ENCODE data around the gene ZPBP2. TPM values are rescaled to one million over a fixed set of nuclear protein-coding genes. Genes with fewer than 3 reads are reported as not detected.
A peak's percentile ranks its signal among the peaks of the same experiment; 100 is the strongest.

ZPBP2 gene
- total and polyA plus RNA-seq, 2 of the 13 experiments (the other 11 are each of a cell fraction or from before 2014, with no cell fraction given): not detected

DNA sequence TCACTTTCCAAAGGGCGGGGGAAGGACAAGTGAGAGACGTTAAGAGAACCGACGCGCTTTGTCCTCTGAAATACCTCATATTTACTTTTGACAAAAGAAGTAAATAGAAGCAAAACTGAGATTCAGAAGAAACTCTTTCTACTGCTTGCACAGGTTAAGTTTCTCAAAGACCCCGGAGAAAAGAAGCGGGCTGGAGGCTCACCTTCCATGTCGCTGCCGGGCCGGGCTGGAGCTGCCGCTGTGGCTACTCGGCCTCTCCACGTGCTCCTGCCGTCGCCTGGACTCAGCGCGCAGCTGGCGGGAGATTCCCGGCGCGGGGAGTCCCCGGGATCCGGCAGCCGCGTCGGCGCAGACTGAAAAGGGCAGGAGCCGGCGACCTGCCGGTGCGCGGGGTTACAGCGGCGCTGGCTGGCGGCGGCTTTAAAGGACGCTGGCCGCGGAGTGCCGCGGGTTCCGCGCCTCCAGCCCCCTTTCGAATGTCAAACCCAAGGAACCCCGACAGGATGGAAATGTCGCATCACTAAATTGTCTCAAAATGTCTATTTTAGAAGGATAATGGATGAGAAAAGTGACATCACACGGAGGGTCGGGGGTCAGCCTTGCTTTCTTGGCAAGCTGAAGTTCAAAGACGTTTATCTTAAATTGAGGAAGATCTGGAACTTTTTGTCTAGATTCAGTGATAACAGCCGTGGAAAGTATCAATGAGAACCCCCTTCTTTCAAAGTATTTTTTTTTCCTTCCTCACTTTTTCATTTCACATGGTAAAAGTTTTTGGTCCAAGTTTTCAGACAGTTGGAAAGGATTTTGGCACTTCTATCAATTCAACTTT is 3.9 kb upstream of the ZPBP2 start, which contains the start of gene IKZF3 (continued):
- TF ChIP-seq RAD21 (CRISPR knock-in tag; IDR thresholded peaks at IDR 0.05): peak; percentile 89
- peak; percentile 92; the same call in 1 of the 2 replicates for TF ChIP-seq ZNF749 (CRISPR knock-in tag; IDR thresholded peaks at IDR 0.05; ENCODE audit: borderline replicate concordance)
- TF ChIP-seq ZKSCAN5 (CRISPR knock-in tag; IDR thresholded peaks at IDR 0.05): no peak
- TF ChIP-seq, protein P1, sequence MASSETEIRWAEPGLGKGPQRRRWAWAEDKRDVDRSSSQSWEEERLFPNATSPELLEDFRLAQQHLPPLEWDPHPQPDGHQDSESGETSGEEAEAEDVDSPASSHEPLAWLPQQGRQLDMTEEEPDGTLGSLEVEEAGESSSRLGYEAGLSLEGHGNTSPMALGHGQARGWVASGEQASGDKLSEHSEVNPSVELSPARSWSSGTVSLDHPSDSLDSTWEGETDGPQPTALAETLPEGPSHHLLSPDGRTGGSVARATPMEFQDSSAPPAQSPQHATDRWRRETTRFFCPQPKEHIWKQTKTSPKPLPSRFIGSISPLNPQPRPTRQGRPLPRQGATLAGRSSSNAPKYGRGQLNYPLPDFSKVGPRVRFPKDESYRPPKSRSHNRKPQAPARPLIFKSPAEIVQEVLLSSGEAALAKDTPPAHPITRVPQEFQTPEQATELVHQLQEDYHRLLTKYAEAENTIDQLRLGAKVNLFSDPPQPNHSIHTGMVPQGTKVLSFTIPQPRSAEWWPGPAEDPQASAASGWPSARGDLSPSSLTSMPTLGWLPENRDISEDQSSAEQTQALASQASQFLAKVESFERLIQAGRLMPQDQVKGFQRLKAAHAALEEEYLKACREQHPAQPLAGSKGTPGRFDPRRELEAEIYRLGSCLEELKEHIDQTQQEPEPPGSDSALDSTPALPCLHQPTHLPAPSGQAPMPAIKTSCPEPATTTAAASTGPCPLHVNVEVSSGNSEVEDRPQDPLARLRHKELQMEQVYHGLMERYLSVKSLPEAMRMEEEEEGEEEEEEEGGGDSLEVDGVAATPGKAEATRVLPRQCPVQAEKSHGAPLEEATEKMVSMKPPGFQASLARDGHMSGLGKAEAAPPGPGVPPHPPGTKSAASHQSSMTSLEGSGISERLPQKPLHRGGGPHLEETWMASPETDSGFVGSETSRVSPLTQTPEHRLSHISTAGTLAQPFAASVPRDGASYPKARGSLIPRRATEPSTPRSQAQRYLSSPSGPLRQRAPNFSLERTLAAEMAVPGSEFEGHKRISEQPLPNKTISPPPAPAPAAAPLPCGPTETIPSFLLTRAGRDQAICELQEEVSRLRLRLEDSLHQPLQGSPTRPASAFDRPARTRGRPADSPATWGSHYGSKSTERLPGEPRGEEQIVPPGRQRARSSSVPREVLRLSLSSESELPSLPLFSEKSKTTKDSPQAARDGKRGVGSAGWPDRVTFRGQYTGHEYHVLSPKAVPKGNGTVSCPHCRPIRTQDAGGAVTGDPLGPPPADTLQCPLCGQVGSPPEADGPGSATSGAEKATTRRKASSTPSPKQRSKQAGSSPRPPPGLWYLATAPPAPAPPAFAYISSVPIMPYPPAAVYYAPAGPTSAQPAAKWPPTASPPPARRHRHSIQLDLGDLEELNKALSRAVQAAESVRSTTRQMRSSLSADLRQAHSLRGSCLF (CRISPR knock-in tag; IDR thresholded peaks at IDR 0.05; ENCODE audit: borderline replicate concordance): peak; percentile 97; the same call in 1 of the 2 replicates
- no peak; the same call in 1 of the 2 replicates for TF ChIP-seq ZNF558 (CRISPR knock-in tag; IDR thresholded peaks at IDR 0.05; ENCODE audit: borderline replicate concordance)
- no peak for TF ChIP-seq HOXA7 (CRISPR knock-in tag; IDR thresholded peaks at IDR 0.05)
- no peak for TF ChIP-seq SMARCE1 (IDR thresholded peaks at IDR 0.05; ENCODE audit: borderline replicate concordance)
- TF ChIP-seq ZNF460 (CRISPR knock-in tag; IDR thresholded peaks at IDR 0.05; ENCODE audit: borderline replicate concordance): no peak
- TF ChIP-seq, protein P2, sequence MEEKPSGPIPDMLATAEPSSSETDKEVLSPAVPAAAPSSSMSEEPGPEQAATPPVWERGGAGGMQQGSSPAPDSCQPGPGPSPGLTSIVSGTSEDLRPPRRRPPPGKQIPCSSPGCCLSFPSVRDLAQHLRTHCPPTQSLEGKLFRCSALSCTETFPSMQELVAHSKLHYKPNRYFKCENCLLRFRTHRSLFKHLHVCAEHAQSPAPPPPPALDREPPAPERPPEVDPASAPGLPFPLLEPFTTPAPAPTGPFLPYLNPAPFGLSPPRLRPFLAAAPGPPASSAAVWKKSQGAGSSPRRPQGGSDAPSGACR (CRISPR knock-in tag; IDR thresholded peaks at IDR 0.05): peak; percentile 90; the same call in 1 of the 2 replicates
- TF ChIP-seq GTF2F1 (IDR thresholded peaks at IDR 0.05; ENCODE audit: low read length): no peak
- TF ChIP-seq, protein P3, sequence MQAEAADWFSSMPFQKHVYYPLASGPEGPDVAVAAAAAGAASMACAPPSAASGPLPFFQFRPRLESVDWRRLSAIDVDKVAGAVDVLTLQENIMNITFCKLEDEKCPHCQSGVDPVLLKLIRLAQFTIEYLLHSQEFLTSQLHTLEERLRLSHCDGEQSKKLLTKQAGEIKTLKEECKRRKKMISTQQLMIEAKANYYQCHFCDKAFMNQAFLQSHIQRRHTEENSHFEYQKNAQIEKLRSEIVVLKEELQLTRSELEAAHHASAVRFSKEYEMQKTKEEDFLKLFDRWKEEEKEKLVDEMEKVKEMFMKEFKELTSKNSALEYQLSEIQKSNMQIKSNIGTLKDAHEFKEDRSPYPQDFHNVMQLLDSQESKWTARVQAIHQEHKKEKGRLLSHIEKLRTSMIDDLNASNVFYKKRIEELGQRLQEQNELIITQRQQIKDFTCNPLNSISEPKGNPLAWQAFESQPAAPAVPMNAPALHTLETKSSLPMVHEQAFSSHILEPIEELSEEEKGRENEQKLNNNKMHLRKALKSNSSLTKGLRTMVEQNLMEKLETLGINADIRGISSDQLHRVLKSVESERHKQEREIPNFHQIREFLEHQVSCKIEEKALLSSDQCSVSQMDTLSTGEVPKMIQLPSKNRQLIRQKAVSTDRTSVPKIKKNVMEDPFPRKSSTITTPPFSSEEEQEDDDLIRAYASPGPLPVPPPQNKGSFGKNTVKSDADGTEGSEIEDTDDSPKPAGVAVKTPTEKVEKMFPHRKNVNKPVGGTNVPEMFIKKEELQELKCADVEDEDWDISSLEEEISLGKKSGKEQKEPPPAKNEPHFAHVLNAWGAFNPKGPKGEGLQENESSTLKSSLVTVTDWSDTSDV (CRISPR knock-in tag; IDR thresholded peaks at IDR 0.05): peak; percentile 96
- TF ChIP-seq THAP11 (CRISPR knock-in tag; IDR thresholded peaks at IDR 0.05): peak; percentile 67
- TF ChIP-seq KDM3A (CRISPR knock-in tag; IDR thresholded peaks at IDR 0.05; ENCODE audit: low read depth): peak; percentile 98
- TF ChIP-seq CENPX (CRISPR knock-in tag; IDR thresholded peaks at IDR 0.05): no peak
